Measurements from ENCODE around the gene GALNT13.

Gene GALNT13

GRCh38 chr2:154203206-154203605, 331.5 kb downstream of the GALNT13 start:
- TF ChIP-seq, protein P1, sequence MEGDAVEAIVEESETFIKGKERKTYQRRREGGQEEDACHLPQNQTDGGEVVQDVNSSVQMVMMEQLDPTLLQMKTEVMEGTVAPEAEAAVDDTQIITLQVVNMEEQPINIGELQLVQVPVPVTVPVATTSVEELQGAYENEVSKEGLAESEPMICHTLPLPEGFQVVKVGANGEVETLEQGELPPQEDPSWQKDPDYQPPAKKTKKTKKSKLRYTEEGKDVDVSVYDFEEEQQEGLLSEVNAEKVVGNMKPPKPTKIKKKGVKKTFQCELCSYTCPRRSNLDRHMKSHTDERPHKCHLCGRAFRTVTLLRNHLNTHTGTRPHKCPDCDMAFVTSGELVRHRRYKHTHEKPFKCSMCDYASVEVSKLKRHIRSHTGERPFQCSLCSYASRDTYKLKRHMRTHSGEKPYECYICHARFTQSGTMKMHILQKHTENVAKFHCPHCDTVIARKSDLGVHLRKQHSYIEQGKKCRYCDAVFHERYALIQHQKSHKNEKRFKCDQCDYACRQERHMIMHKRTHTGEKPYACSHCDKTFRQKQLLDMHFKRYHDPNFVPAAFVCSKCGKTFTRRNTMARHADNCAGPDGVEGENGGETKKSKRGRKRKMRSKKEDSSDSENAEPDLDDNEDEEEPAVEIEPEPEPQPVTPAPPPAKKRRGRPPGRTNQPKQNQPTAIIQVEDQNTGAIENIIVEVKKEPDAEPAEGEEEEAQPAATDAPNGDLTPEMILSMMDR (conservative IDR thresholded peaks at IDR 0.05; ENCODE audit: low read depth, low read length) = no peak
- no peak for DNase-seq (ENCODE audit: low read depth)
- no peak overlapping the region for H3K4me3 ChIP-seq (ENCODE audit: low read length)

GRCh38 chr2:154203902-154204301, 332.2 kb downstream of the GALNT13 start:
- no peak for DNase-seq (ENCODE audit: low read depth)
- no peak overlapping the region for H3K4me3 ChIP-seq (ENCODE audit: low read length)
- TF ChIP-seq, protein P1 (conservative IDR thresholded peaks at IDR 0.05; ENCODE audit: low read depth, low read length) = no peak

- no peak overlapping the region for H3K4me3 ChIP-seq (ENCODE audit: low read length)
- TF ChIP-seq, protein P1 (conservative IDR thresholded peaks at IDR 0.05; ENCODE audit: low read depth, low read length) = no peak
- DNase-seq (ENCODE audit: low read depth) = no peak
Observed at GRCh38 chr2:154207288-154208047, 335.7 kb downstream of the GALNT13 start.

- TF ChIP-seq, protein P1 (conservative IDR thresholded peaks at IDR 0.05; ENCODE audit: low read depth, low read length) = no peak
- DNase-seq (ENCODE audit: low read depth) = no peak
Observed at GRCh38 chr2:154223726-154224125, 352.0 kb downstream of the GALNT13 start.

GRCh38 chr2:154226931-154227330, 355.2 kb downstream of the GALNT13 start:
- no peak overlapping the region for H3K4me3 ChIP-seq (ENCODE audit: low read length)
- no peak for DNase-seq (ENCODE audit: low read depth)
- TF ChIP-seq, protein P1 (conservative IDR thresholded peaks at IDR 0.05; ENCODE audit: low read depth, low read length) = no peak

More at GRCh38 chr2:154223726-154224125, 352.0 kb downstream of the GALNT13 start:
- H3K4me3 ChIP-seq (ENCODE audit: low read length) = no peak overlapping the region

GRCh38 chr2:154228566-154229280, 357.0 kb downstream of the GALNT13 start:
- DNase-seq (ENCODE audit: low read depth) = no peak
- no peak overlapping the region for H3K4me3 ChIP-seq (ENCODE audit: low read length)
- TF ChIP-seq, protein P1 (conservative IDR thresholded peaks at IDR 0.05; ENCODE audit: low read depth, low read length) = no peak
